Astrocyte (in vitro differentiated cells and primary cell): ENCODE data around the gene ISLR.

Source experiments
- CTCF ChIP-seq: IDR thresholded peaks from 2 replicates; pipeline ENCODE4 v1.5.1; 2011; ENCODE audit warnings: low read depth, mild to moderate bottlenecking, inconsistent platforms, low read length, moderate library complexity; ENCODE audit not compliant: insufficient read depth
- EZH2 ChIP-seq: IDR thresholded peaks from 2 replicates; pipeline ENCODE4 v1.6.1; 2012; ENCODE audit warnings: mild to moderate bottlenecking, low read length, inconsistent platforms; ENCODE audit not compliant: insufficient read depth

GRCh38 chr15:74147051-74147450 lies 26.5 kb upstream of the ISLR start:
- TF ChIP-seq CTCF (no peak), EZH2 (no peak)
